Endothelial cell of umbilical vein (primary cell): ENCODE results near the gene ERAL1. TPM values are rescaled to one million over a fixed set of nuclear protein-coding genes. Genes with fewer than 3 reads are reported as not detected.

Experiments used
- BruUV-seq: library from RNA; stranded (reverse); fragments of 400-500 nt; replicated peaks from 2 replicates; lab custom pipeline; 2021; lab: Mats Ljungman, UMichigan
- CTCF ChIA-PET: fragments of 300-600, 350-600 bp; sonication (Branson Sonifier 250); formaldehyde crosslinking; loops from one replicate; lab custom pipeline; 2021; ENCODE audit warnings: antibody characterized with exemption, inconsistent platforms; lab: Charles Lee
- POLR2A ChIA-PET: fragments of 300-600, 350-600 bp; sonication (Branson Sonifier 250); formaldehyde crosslinking; loops from one replicate; lab custom pipeline; 2021; ENCODE audit warnings: antibody characterized with exemption, inconsistent platforms; lab: Charles Lee
- DNase-seq: peaks from one replicate; pipeline ENCODE4 v3.0.0-alpha.2; 2011; ENCODE audit warnings: low read depth, low spot score
- FAIRE-seq: peaks from 2 replicates; lab custom pipeline; 2011; peaks lifted over from hg19 to GRCh38; lab: Jason Lieb, UNC
- H2AFZ ChIP-seq: 2 replicates; pipeline ENCODE4 v1.6.0; 2012; ENCODE audit warnings: low read depth, low read length, control low read depth, inconsistent platforms
- H3K27ac ChIP-seq: 2 replicates; pipeline ENCODE4 v1.5.1; 2011; ENCODE audit warnings: low read depth, mild to moderate bottlenecking, control low read depth, low read length, moderate library complexity; ENCODE audit not compliant: insufficient read depth
- H3K27me3 ChIP-seq, 2 experiments: 2 replicates each; pipeline versions ENCODE4 v1.6.0 to v1.6.1; 2011; ENCODE audit warnings: low read length in 2 of 2, mixed read lengths in 1 of 2; ENCODE audit not compliant: control insufficient read depth in 2 of 2, insufficient read depth in 2 of 2
- H3K36me3 ChIP-seq, 2 experiments: 2 replicates in 1 of 2; 3 replicates in 1 of 2; pipeline ENCODE4 v1.5.1; 2011; ENCODE audit warnings: low read length in 2 of 2, mild to moderate bottlenecking in 1 of 2, moderate library complexity in 1 of 2; ENCODE audit not compliant: control insufficient read depth in 2 of 2, insufficient read depth in 2 of 2; ENCODE audit errors: extremely low read depth in 1 of 2
- H3K4me1 ChIP-seq: 3 replicates; pipeline ENCODE4 v1.5.1; 2011; ENCODE audit warnings: mild to moderate bottlenecking, low read length; ENCODE audit not compliant: control insufficient read depth, insufficient read depth; ENCODE audit errors: extremely low read depth
- H3K4me2 ChIP-seq: 2 replicates; pipeline ENCODE4 v1.6.1; 2011; ENCODE audit warnings: low read length, control low read depth, mixed read lengths; ENCODE audit not compliant: insufficient read depth
- H3K4me3 ChIP-seq, 3 experiments: fragments of 200-600 bp in 1 of 3; sonication (generic), shearing (Covaris generic) in 1 of 3; replicated peaks in 1 of 3; 2 replicates each; pipeline ENCODE4 v1.5.1; 2011 to 2016; ENCODE audit warnings: control low read depth in 3 of 3, low read length in 3 of 3, mild to moderate bottlenecking in 2 of 3, inconsistent platforms in 1 of 3, low read depth in 1 of 3, moderate library complexity in 1 of 3; ENCODE audit not compliant: insufficient read depth in 1 of 3
- H3K79me2 ChIP-seq: 2 replicates; pipeline ENCODE4 v1.6.0; 2012; ENCODE audit warnings: low read length, inconsistent platforms; ENCODE audit not compliant: control insufficient read depth, insufficient read depth
- H3K9ac ChIP-seq: replicated peaks from 2 replicates; pipeline ENCODE3; 2011; ENCODE audit warnings: low read length, control low read depth; ENCODE audit not compliant: insufficient read depth; ENCODE audit errors: extremely low read depth
- H3K9me1 ChIP-seq: replicated peaks from 3 replicates; pipeline ENCODE4 v1.6.0; 2011; ENCODE audit warnings: mild to moderate bottlenecking, low read length; ENCODE audit not compliant: control insufficient read depth, insufficient read depth; ENCODE audit errors: extremely low read depth
- H3K9me3 ChIP-seq: replicated peaks from 2 replicates; pipeline ENCODE4 v1.5.1; 2012; ENCODE audit warnings: low read length, inconsistent platforms; ENCODE audit not compliant: control insufficient read depth, insufficient read depth
- H4K20me1 ChIP-seq: replicated peaks from 2 replicates; pipeline ENCODE3; 2011; ENCODE audit warnings: mild to moderate bottlenecking, low read length; ENCODE audit not compliant: control insufficient read depth, insufficient read depth; ENCODE audit errors: extremely low read depth
- FOS ChIP-seq: IDR thresholded peaks from 2 replicates; pipeline ENCODE4 v1.6.1; 2011; ENCODE audit warnings: mild to moderate bottlenecking, low read length, moderate library complexity, borderline replicate concordance; ENCODE audit not compliant: insufficient read depth
- MYC ChIP-seq: IDR thresholded peaks from one replicate; pipeline ENCODE4 v1.6.1; 2011; ENCODE audit warnings: mild to moderate bottlenecking, low read depth, low read length
- POLR2AphosphoS5 ChIP-seq: IDR thresholded peaks from 2 replicates; pipeline ENCODE4 v1.6.1; 2012; ENCODE audit warnings: low read depth, mild to moderate bottlenecking, control low read depth, low read length, moderate library complexity; ENCODE audit not compliant: insufficient read depth
- dilution Hi-C: fragments of 300-500 bp; cut with MboI; formaldehyde crosslinking; loops from one replicate; pipeline ENCODE4 v1.15.0; 2019; ENCODE audit warnings: low sequenced_read_pairs; ENCODE audit not compliant: extremely low pct_ligation_motif_present
- intact Hi-C: fragments of 100-400 bp; cut with micrococcal nuclease; formaldehyde crosslinking; loops from one replicate; pipeline ENCODE4 v1.10.0; 2022
- polyA plus RNA-seq, 4 experiments: library from polyadenylated mRNA; depleted of rRNA in 3 of 4; stranded (reverse) in 3 of 4; unstranded in 1 of 4; fragments of >200 nt; gene quantifications; 2 replicates each; pipeline versions ENCODE4 v1.2.1 to v1.2.3, GENCODE V29; 2011 to 2012; ENCODE audit warnings: missing spikeins in 1 of 4
- total RNA-seq: library from RNA; stranded (reverse); gene quantifications from 2 replicates; pipeline ENCODE4 v1.2.3, GENCODE V29; 2021
- TF ChIP-seq, protein P1 (sequence below): IDR thresholded peaks from 2 replicates; pipeline ENCODE4 v1.6.1; 2011; ENCODE audit not compliant: insufficient read depth, insufficient read length
- TF ChIP-seq, protein P2 (sequence below), 2 donors: IDR thresholded peaks; 1 replicate in 1 of 2; 2 replicates in 1 of 2; pipeline ENCODE4 v1.5.1; 2011; ENCODE audit warnings: low read length in 2 of 2, mild to moderate bottlenecking in 2 of 2, moderate library complexity in 2 of 2, control low read depth in 1 of 2, inconsistent platforms in 1 of 2, low read depth in 1 of 2; ENCODE audit not compliant: insufficient read depth in 1 of 2; ENCODE audit errors: extremely low read depth in 1 of 2

ERAL1 gene
- total and polyA plus RNA-seq, 2 donors (not counting 3 experiments of a cell fraction or from before 2014, with no cell fraction given), result 58.0 to 86.6 TPM

GRCh38 chr17:28883967-28884702 is 29.3 kb downstream of the ERAL1 start:
- no peak overlapping the region for H3K27ac ChIP-seq
- FAIRE-seq, result no peak
- no peaks in the 10 kb centered on the region for H3K4me1 ChIP-seq
- no peaks in the 10 kb centered on the region for H3K9me3 ChIP-seq
- no peaks in the 10 kb centered on the region for H3K9me1 ChIP-seq
- CTCF ChIA-PET, result interaction anchor here (1.6 kb wide), 1 partner anchor 121 kb away, joined by 4 read pairs; no protein-coding TSS in a partner anchor
- no peak overlapping the region for H3K9ac ChIP-seq
- H3K79me2 ChIP-seq, result no peaks in the 10 kb centered on the region
- intact Hi-C loops, result no loop called here
- POLR2A ChIA-PET, result no interaction called here
- no TSS peak for BruUV-seq
- peaks cover 11 to 60% of the 10 kb centered on the region in 2 experiments for H3K36me3 ChIP-seq
- DNase-seq, result no peak
- TF ChIP-seq POLR2AphosphoS5 (no peak), MYC (no peak), FOS (no peak)
- TF ChIP-seq, protein P1, sequence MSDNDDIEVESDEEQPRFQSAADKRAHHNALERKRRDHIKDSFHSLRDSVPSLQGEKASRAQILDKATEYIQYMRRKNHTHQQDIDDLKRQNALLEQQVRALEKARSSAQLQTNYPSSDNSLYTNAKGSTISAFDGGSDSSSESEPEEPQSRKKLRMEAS, result no peak
- TF ChIP-seq, protein P2, sequence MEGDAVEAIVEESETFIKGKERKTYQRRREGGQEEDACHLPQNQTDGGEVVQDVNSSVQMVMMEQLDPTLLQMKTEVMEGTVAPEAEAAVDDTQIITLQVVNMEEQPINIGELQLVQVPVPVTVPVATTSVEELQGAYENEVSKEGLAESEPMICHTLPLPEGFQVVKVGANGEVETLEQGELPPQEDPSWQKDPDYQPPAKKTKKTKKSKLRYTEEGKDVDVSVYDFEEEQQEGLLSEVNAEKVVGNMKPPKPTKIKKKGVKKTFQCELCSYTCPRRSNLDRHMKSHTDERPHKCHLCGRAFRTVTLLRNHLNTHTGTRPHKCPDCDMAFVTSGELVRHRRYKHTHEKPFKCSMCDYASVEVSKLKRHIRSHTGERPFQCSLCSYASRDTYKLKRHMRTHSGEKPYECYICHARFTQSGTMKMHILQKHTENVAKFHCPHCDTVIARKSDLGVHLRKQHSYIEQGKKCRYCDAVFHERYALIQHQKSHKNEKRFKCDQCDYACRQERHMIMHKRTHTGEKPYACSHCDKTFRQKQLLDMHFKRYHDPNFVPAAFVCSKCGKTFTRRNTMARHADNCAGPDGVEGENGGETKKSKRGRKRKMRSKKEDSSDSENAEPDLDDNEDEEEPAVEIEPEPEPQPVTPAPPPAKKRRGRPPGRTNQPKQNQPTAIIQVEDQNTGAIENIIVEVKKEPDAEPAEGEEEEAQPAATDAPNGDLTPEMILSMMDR (IDR thresholded peaks at IDR 0.05; ENCODE audit: extremely low read depth in 1 of 2, insufficient read depth in 1 of 2, low read depth in 1 of 2, low read length in 2 of 2), result no peak
- H3K4me2 ChIP-seq, result no peak overlapping the region
- H3K4me3 ChIP-seq, result no peak overlapping the region
- dilution Hi-C loops, result no loop called here
- H3K27me3 ChIP-seq, result no peaks in the 10 kb centered on the region
- H2AFZ ChIP-seq, result no peak overlapping the region
- no peaks in the 10 kb centered on the region for H4K20me1 ChIP-seq
